H9 (cell line): ENCODE data around the gene DIP2C. TPM values are rescaled to one million over a fixed set of nuclear protein-coding genes. Genes with fewer than 3 reads are reported as not detected.

ENCODE experiments used
- DNase-seq: peaks from one replicate; pipeline ENCODE4 v3.0.0-alpha.2; 2017
- H2AFZ ChIP-seq: one replicate; pipeline ENCODE4 v1.6.1; 2013; ENCODE audit warnings: mild to moderate bottlenecking, low read length, control low read depth, moderate library complexity
- H2AK5ac ChIP-seq: 2 replicates; pipeline ENCODE4 v1.6.1; 2013; ENCODE audit warnings: low read length, control low read depth, mixed read lengths; ENCODE audit not compliant: insufficient read length
- H2BK120ac ChIP-seq: one replicate; pipeline ENCODE4 v1.6.1; 2013; ENCODE audit warnings: low read depth, mild to moderate bottlenecking, low read length, control low read depth, inconsistent platforms; ENCODE audit not compliant: poor library complexity, severe bottlenecking
- H2BK12ac ChIP-seq: 2 replicates; pipeline ENCODE4 v1.6.1; 2013; ENCODE audit warnings: low read length, control low read depth, mixed read lengths, low read depth; ENCODE audit not compliant: insufficient read length
- H2BK15ac ChIP-seq: 2 replicates; pipeline ENCODE4 v1.6.1; 2013; ENCODE audit warnings: low read depth, low read length, control low read depth
- H2BK20ac ChIP-seq: one replicate; pipeline ENCODE4 v1.6.1; 2013; ENCODE audit warnings: low read depth, mild to moderate bottlenecking, low read length, control low read depth, inconsistent platforms; ENCODE audit not compliant: poor library complexity, severe bottlenecking
- H2BK5ac ChIP-seq: 2 replicates; pipeline ENCODE4 v1.6.1; 2013; ENCODE audit warnings: low read length, control low read depth, mixed read lengths; ENCODE audit not compliant: insufficient read length
- H3K14ac ChIP-seq: 2 replicates; pipeline ENCODE4 v1.6.1; 2013; ENCODE audit warnings: low read length, control low read depth; ENCODE audit not compliant: insufficient read depth
- H3K18ac ChIP-seq: 2 replicates; pipeline ENCODE4 v1.6.1; 2013; ENCODE audit warnings: low read depth, mild to moderate bottlenecking, mixed read lengths, low read length, control low read depth; ENCODE audit not compliant: insufficient read length
- H3K23ac ChIP-seq: 2 replicates; pipeline ENCODE4 v1.6.1; 2013; ENCODE audit warnings: low read length, control low read depth, mixed read lengths, low read depth; ENCODE audit not compliant: insufficient read length
- H3K23me2 ChIP-seq: 2 replicates; pipeline ENCODE4 v1.6.1; 2013; ENCODE audit warnings: low read depth, mild to moderate bottlenecking, mixed read lengths, low read length, control low read depth; ENCODE audit not compliant: insufficient read length, poor library complexity, severe bottlenecking
- H3K27ac ChIP-seq: 2 replicates; pipeline ENCODE4 v1.5.1; 2013; ENCODE audit warnings: low read length, control low read depth, mixed read lengths, low read depth; ENCODE audit not compliant: insufficient read length
- H3K27me3 ChIP-seq: 2 replicates; pipeline ENCODE4 v1.6.1; 2013; ENCODE audit warnings: low read length, control low read depth, inconsistent platforms; ENCODE audit not compliant: insufficient read depth
- H3K4ac ChIP-seq: 2 replicates; pipeline ENCODE4 v1.6.1; 2013; ENCODE audit warnings: low read depth, mild to moderate bottlenecking, control low read depth, inconsistent platforms, low read length, moderate library complexity
- H3K4me1 ChIP-seq: 2 replicates; pipeline ENCODE4 v1.6.1; 2013; ENCODE audit warnings: low read length, control low read depth, inconsistent platforms; ENCODE audit not compliant: insufficient read depth
- H3K4me2 ChIP-seq: 2 replicates; pipeline ENCODE4 v1.6.1; 2013; ENCODE audit warnings: low read length, control low read depth, mixed read lengths; ENCODE audit not compliant: insufficient read length, insufficient read depth
- H3K56ac ChIP-seq: 2 replicates; pipeline ENCODE4 v1.6.1; 2013; ENCODE audit warnings: low read depth, mild to moderate bottlenecking, mixed read lengths, low read length, control low read depth; ENCODE audit not compliant: insufficient read length
- H3K79me1 ChIP-seq: 2 replicates; pipeline ENCODE4 v1.6.1; 2013; ENCODE audit warnings: low read depth, mild to moderate bottlenecking, moderate library complexity, low read length, control low read depth, inconsistent platforms; ENCODE audit not compliant: insufficient read depth, poor library complexity, severe bottlenecking
- H3K79me2 ChIP-seq: 2 replicates; pipeline ENCODE4 v1.6.1; 2013; ENCODE audit warnings: low read length, control low read depth, inconsistent platforms; ENCODE audit not compliant: insufficient read depth
- H3K9ac ChIP-seq: 2 replicates; pipeline ENCODE4 v1.6.1; 2013; ENCODE audit warnings: low read length, control low read depth, mixed read lengths; ENCODE audit not compliant: insufficient read length; ENCODE audit errors: extremely low read depth
- H3K9me3 ChIP-seq: one replicate; pipeline ENCODE4 v1.6.1; 2013; ENCODE audit warnings: low read depth, low read length, inconsistent platforms; ENCODE audit not compliant: control insufficient read depth
- H3T11ph ChIP-seq: one replicate; pipeline ENCODE4 v1.6.1; 2013; ENCODE audit warnings: mild to moderate bottlenecking, low read length, control low read depth, inconsistent platforms
- H4K20me1 ChIP-seq: one replicate; pipeline ENCODE4 v1.6.1; 2013; ENCODE audit not compliant: control insufficient read depth, insufficient read length, insufficient read depth
- H4K5ac ChIP-seq: 2 replicates; pipeline ENCODE4 v1.6.1; 2013; ENCODE audit warnings: low read depth, mild to moderate bottlenecking, mixed read lengths, low read length, control low read depth; ENCODE audit not compliant: insufficient read length
- H4K8ac ChIP-seq: replicated peaks from 2 replicates; pipeline ENCODE4 v1.6.1; 2013; ENCODE audit warnings: low read length, control low read depth, mixed read lengths, low read depth; ENCODE audit not compliant: insufficient read length
- H4K91ac ChIP-seq: 2 replicates; pipeline ENCODE4 v1.6.1; 2013; ENCODE audit warnings: low read depth, mild to moderate bottlenecking, moderate library complexity, mixed read lengths, low read length, control low read depth; ENCODE audit not compliant: insufficient read length
- H3K27ac Mint-ChIP-seq, 3 experiments: 2 replicates in 2 of 3; 3 replicates in 1 of 3; pipeline ENCODE4 v1.8.0; 2020 to 2021; ENCODE audit warnings: mixed read lengths in 3 of 3, mild to moderate bottlenecking in 1 of 3, moderate library complexity in 1 of 3
- H3K27me3 Mint-ChIP-seq: 2 replicates; pipeline ENCODE4 v1.8.0; 2021; ENCODE audit warnings: low read depth, mild to moderate bottlenecking, moderate library complexity, mixed read lengths
- H3K36me3 Mint-ChIP-seq, 3 experiments: 2 replicates in 2 of 3; 3 replicates in 1 of 3; pipeline ENCODE4 v1.8.0; 2020 to 2021; ENCODE audit warnings: low read depth in 3 of 3, mixed read lengths in 3 of 3; ENCODE audit not compliant: insufficient read depth in 1 of 3
- H3K4me1 Mint-ChIP-seq, 2 experiments: 2 replicates each; pipeline ENCODE4 v1.8.0; 2020; ENCODE audit warnings: mixed read lengths in 2 of 2
- H3K4me3 Mint-ChIP-seq, 2 experiments: 2 replicates in 1 of 2; 3 replicates in 1 of 2; pipeline ENCODE4 v1.8.0; 2020 to 2021; ENCODE audit warnings: mild to moderate bottlenecking in 2 of 2, mixed read lengths in 2 of 2, moderate library complexity in 1 of 2
- H3K9me3 Mint-ChIP-seq, 2 experiments: 2 replicates in 1 of 2; 3 replicates in 1 of 2; pipeline ENCODE4 v1.8.0; 2020; ENCODE audit warnings: mild to moderate bottlenecking in 2 of 2, mixed read lengths in 2 of 2, moderate library complexity in 1 of 2
- CTCF ChIP-seq: fragments of 200-600 bp; sonication (generic); conservative IDR thresholded peaks from 3 replicates; pipeline ENCODE4 v1.8.0; 2021; ENCODE audit warnings: antibody characterized with exemption, mild to moderate bottlenecking
- WGBS: extraction: QIAGEN DNeasy Blood & Tissue Kit; methylation state at CpG from one replicate; pipeline ENCODE4 v1.1.7; 2013; ENCODE audit warnings: missing lambda C conversion rate, low lambda C conversion rate, mixed read lengths; ENCODE audit not compliant: insufficient read length; ENCODE audit errors: extremely low coverage; 5-methylcytosine and 5-hydroxymethylcytosine counted together
- total RNA-seq: library from RNA; stranded (reverse); gene quantifications from 2 replicates; pipeline ENCODE4 v1.2.1, GENCODE V29; 2021

DIP2C gene
- total RNA-seq, 1 experiment from 2014 or later, result 7.9 TPM

GRCh38 chr10:664893-665292, 24.6 kb downstream of the DIP2C start:
- H4K5ac ChIP-seq, result no peak overlapping the region
- H3K79me1 ChIP-seq, result peaks cover 3% of the 10 kb centered on the region
- H3K27me3 ChIP-seq, result no peaks in the 10 kb centered on the region
- H3K4me1 ChIP-seq, result peaks cover 6% of the 10 kb centered on the region; the same call in 1 of the 2 replicates
- peaks cover 9% of the 10 kb centered on the region; the same call in 1 of the 2 replicates for H3K79me2 ChIP-seq
- Mint-ChIP-seq H3K9me3 (no peaks in the 10 kb centered on the region), H3K4me3 (no peak overlapping the region), H3K27ac (no peak overlapping the region), H3K27me3 (no peaks in the 10 kb centered on the region), H3K36me3 (no peaks in the 10 kb centered on the region), H3K4me1 (peaks cover 13 to 19% of the 10 kb centered on the region in 2 experiments)
- H3K4me2 ChIP-seq, result no peak overlapping the region
- no peak overlapping the region for H2AFZ ChIP-seq
- no peak overlapping the region for H2BK5ac ChIP-seq
- H3T11ph ChIP-seq, result no peak overlapping the region
- no peak overlapping the region for H4K8ac ChIP-seq
- no peaks in the 10 kb centered on the region for H4K20me1 ChIP-seq
- H2BK20ac ChIP-seq, result no peak overlapping the region
- no peak for TF ChIP-seq CTCF
- no peaks in the 10 kb centered on the region for H3K9me3 ChIP-seq
- H2AK5ac ChIP-seq, result no peak overlapping the region
- no peak overlapping the region for H4K91ac ChIP-seq
- no peak overlapping the region for H2BK120ac ChIP-seq
- no peak overlapping the region for H2BK15ac ChIP-seq
- no peaks in the 10 kb centered on the region for H3K23me2 ChIP-seq
- no peak overlapping the region for H3K27ac ChIP-seq
- no peak overlapping the region for H3K23ac ChIP-seq
- H2BK12ac ChIP-seq, result no peak overlapping the region
- H3K14ac ChIP-seq, result no peak overlapping the region
- H3K4ac ChIP-seq, result no peak overlapping the region
- WGBS, result no CpG with 5 or more reads among the region's 4 CpGs
- no peak overlapping the region for H3K56ac ChIP-seq
- no peak for DNase-seq
- H3K18ac ChIP-seq, result no peak overlapping the region
- H3K9ac ChIP-seq, result no peak overlapping the region
